Hippocampal formation (tissue), 2 donors: Measurements from ENCODE around the gene SORBS2.

ENCODE experiments used
- DNase-seq, 2 donors: peaks; one replicate each; lab custom pipeline; 2025; lab: John Stamatoyannopoulos, UW

The SORBS2 gene

DNA sequence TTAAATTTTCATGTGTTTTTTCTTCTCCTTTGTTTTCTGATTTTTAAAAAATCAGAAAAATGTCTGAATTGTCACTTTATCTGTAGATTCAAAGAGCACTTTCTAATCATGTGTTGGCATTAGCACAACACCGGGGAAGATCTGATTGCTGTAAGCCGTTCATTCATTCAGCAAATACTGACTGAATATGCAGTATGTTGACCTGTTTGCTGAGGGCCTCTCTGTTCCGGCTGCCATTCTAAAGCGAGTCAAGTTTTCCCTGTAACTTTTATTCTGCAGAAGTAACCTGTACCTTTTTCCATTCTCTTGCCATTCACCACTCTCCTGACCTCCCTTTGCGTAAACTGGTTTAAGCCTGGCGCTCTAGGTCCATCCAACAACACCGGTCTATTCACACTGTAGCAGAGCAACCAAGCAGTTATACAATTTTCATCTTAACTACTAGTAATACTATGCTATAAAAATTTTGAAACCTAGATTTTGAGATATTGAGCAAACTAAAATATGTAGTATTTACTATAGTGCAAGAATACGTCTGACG, 6.7 kb downstream of the SORBS2 start:
- DNase-seq = no peak

GRCh38 chr4:185803022-185803421, 9.0 kb downstream of the SORBS2 start:
- DNase-seq = no peak

DNA sequence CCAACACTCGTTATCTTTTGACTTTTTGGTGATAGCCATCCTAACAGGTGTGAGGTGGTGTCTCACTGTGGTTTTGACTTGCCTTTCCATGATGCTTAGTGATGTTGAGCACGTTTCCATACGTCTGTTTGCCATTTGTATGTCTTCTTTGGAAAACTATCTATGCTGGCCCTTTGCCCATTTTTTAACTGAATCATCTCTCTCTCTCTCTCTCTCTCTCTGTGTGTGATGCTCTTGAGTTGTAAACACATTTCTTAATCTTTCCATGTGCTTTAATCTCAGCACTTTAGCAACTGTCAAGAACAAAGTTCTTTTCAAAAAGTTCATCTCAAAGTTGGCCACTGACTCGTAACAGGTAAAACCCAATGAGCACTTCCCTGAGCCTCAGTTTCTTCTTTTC, 10.5 kb downstream of the SORBS2 start:
- no peak for DNase-seq

DNA sequence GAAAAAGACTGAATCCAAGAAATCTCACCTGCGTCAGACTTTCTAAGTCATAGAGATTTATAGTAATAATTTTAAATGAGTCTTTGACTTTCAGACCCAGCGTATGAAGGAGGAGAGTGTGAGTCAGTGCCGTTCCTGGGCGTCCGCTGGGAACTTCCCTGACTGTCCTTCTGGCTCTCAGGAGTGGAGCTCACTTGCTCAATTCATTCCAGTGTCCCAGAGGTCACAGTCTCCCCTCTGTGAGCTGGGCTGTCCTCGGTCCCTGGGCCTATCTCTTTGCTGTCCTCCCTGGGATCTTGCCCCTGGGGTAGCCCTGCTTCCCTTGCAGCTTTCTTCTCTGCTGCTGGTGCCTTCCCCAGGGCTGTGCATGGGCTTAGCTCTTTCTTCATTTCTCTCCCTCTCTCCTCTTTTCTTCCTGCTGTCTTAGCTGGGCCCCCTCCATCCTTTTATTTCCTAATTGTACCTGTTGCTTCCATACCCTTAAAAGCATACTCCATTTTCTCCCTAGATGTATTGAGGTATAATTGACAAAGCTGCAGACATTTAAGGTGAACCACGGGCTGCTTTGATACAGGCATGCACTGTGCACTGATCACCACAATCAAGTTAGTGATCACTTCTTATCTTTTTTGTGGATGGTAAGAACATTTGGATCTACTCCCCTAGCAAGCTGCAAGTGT, 11.6 kb downstream of the SORBS2 start:
- DNase-seq = no peak

GRCh38 chr4:185799442-185799841, 12.6 kb downstream of the SORBS2 start:
- DNase-seq = no peak

DNA sequence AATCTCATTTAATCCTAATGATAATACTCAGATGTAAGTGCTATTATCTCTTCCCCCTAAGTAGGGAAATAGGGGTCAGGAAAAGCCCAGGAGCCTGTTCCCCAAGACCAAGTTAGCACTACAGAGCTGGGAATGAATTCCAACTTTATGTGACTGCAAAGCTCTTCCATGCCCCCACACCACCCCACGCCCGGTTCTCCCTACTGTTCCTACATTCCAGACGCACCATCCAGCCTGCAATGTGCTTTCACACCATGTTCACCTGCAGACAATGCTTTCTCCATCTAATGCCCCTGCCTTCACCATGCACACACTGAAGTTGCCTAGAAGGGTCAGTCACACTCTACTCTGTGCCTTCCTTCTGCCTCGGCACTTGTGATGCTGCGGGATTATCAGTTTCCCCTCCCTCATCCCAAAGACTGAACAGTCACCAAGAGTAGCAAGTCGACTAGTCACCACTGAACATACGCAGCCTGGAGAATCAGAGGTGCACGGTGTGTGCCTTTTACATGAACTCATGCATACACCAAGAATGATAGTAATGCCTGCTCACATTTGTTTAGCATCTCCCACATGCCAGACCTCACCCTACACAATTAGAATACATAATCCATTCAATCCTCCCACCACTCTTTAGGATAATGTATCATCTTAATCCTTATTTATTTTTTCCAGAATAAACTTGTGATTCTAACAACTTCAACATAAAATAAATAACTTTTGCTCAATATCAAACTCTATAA, 14.2 kb downstream of the SORBS2 start:
- no peak for DNase-seq

- DNase-seq = no peak
Measured at GRCh38 chr4:185797018-185797417, 15.0 kb downstream of the SORBS2 start.

DNA sequence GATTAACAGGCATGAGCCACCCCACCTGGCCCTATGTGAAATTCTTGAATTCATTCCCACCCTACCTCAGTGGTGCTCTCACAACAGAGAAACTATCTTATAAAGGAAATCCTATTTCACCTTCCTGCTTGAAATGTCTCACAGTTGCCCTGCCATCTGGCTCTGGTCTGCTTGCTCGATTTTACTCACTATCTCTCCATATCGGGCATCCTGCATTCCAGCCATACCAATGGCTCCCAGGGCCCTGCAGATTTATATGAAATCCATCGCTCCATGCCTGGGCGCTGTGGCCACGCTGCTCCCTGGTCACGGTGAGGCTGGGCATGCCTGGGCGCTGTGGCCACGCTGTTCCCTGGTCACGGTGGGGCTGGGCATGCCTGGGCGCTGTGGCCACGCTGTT, 15.8 kb downstream of the SORBS2 start:
- DNase-seq = no peak

DNA sequence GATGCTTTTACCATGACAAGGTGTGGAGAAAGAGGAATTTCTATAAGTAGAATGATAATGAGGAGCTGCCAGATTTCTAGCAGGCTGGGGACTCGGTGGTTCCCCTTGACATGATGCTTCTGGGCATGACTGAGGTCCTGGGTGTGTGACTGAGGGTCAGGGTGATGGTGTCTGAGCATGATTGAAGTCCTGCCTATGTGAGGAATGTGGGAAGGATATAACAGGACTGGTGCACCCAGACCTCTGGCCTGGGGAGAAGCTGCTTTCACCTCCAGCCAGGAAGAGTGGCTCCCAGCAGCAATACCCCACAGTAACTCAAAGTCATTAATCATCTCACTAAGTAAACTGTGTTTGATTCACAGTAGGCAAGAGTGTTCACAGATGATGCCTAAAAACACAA, 17.4 kb downstream of the SORBS2 start:
- DNase-seq = no peak

GRCh38 chr4:185793716-185794115, 18.3 kb downstream of the SORBS2 start:
- no peak for DNase-seq

- no peak for DNase-seq
Measured at GRCh38 chr4:185793116-185793485, 18.9 kb downstream of the SORBS2 start.

GRCh38 chr4:185792384-185793115, 19.4 kb downstream of the SORBS2 start:
- DNase-seq = no peak

- no peak for DNase-seq
Measured at GRCh38 chr4:185787926-185788679, 23.9 kb downstream of the SORBS2 start.

- DNase-seq = no peak
Measured at GRCh38 chr4:185786422-185786821, 25.6 kb downstream of the SORBS2 start.

DNA sequence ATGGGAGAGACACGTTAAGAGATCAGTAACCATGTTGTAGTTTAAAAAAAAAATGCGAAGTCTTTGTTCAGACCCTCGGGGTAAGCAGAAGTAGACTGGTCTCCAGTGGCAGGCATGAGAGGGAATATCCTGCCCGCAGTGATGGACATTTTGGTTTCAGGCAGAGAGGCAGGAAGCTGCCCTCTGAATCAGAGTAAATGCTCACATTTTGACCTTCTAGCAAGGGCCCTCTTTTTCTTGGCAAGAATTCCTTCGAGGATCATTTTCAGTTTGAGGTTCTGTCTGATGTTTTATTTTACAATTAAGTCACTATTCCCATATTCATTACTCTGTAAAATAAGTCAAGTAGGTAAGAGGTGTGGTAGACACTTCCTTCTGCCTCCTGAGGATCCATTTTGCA, 28.4 kb downstream of the SORBS2 start:
- no peak for DNase-seq

DNA sequence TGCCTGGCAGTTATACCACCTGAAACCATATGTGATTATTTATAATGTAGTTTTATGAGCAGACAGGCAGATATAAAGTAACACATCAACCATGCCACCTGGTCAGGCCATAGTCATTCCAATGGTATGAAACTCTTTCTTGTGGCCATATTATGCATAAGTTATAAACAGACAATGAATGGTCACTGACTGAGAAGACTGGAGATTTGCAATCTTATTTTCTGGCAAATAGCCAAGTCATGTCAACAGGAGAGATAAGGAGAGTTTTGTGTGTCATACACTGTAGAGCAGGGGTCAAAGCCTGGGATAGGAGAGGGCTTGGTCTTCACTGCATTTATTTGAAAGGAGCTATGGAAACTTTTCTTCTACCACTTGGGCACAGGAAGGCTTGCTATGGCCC, 29.5 kb downstream of the SORBS2 start:
- no peak for DNase-seq

DNA sequence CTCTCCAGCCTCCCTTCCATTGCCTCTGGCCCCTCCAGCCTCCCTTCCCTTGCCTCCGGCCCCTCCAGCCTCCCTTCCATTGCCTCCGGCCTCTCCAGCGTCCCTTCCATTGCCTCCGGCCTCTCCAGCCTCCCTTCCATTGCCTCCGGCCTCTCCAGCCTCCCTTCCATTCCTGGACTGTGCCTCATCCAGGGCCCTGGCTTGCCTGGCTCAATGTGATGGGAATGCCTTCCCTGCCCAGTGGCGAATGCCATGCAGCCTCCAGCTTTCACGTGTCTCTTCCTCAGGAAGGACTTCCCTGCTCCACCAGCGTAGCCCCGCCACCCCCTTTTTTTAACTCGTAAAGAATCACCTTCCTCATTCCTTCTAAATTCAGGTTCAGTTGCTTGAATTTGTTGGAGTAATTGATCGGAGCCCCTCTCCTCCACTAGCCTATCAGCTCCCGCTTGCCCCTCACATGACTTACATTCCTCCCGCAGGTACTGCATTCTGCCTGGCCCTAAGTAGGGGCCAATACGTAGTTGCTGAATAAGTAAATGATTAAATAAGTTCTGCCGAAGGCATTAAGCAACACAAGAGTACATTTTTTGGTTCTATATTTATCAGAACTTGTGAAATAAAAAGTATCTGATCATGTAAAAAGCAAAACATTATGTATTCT, 30.3 kb downstream of the SORBS2 start:
- no peak for DNase-seq

DNA sequence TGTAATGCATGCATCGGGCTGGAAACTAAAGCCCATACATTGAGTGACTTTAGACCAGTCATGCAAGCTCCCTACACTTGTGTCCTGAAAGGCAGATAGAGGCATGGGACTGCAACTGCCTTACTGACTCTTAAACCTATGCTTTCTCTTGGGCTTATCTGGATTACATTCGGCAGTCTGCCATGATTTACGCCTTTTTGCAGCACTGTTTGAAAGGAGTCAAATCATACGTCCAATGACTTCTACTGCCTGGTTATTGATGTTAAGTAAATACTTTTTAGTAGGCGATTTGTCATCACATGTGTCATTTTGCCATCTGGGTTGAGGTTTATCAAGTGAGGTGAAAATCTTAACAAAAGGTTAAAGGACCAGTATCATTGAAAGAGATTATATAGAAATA, 31.5 kb downstream of the SORBS2 start:
- DNase-seq = no peak

- no peak for DNase-seq
Measured at GRCh38 chr4:185779517-185779916, 32.5 kb downstream of the SORBS2 start.

GRCh38 chr4:185778307-185778706, 33.7 kb downstream of the SORBS2 start:
- DNase-seq = no peak

- DNase-seq = no peak
Measured at GRCh38 chr4:185775792-185776555, 36.0 kb downstream of the SORBS2 start.
